GM12878 (cell line): ENCODE data around the gene ZBTB7B. TPM values are rescaled to one million over a fixed set of nuclear protein-coding genes. Genes with fewer than 3 reads are reported as not detected.

Source experiments
- ATAC-seq: fragments of 200-7000 bp; cut with Tn5 transposase; 3 replicates; pipeline ENCODE4 v1.9.1; 2020; ENCODE audit warnings: mild to moderate bottlenecking, moderate library complexity
- BruUV-seq: library from RNA; stranded (reverse); fragments of 400-500 nt; replicated peaks from 2 replicates; lab custom pipeline; 2021; lab: Mats Ljungman, UMichigan
- CTCF ChIA-PET: fragments of 300-600 bp; sonication (Branson Sonifier 250); formaldehyde crosslinking; extraction: SDS; loops from one replicate; lab custom pipeline; 2021; ENCODE audit warnings: inconsistent platforms; lab: Yijun Ruan, JAX
- POLR2A ChIA-PET: fragments of 350-600 bp; formaldehyde crosslinking; extraction: SDS; loops from one replicate; lab custom pipeline; 2021; ENCODE audit warnings: inconsistent platforms; lab: Charles Lee
- RAD21 ChIA-PET: fragments of 300-600 bp; sonication (Branson Sonifier 250); formaldehyde crosslinking; loops from one replicate; lab custom pipeline; 2023; ENCODE audit warnings: antibody characterized with exemption; ENCODE audit not compliant: unreplicated experiment; lab: Charles Lee
- SMC1A ChIA-PET: fragments of 300-600 bp; sonication (Branson Sonifier 250); formaldehyde crosslinking; loops from one replicate; lab custom pipeline; 2023; ENCODE audit not compliant: unreplicated experiment, uncharacterized antibody; lab: Charles Lee
- DNase-seq: peaks from one replicate; pipeline ENCODE4 v3.0.0-alpha.2; 2011; ENCODE audit warnings: low read depth, low spot score
- FAIRE-seq: peaks from 3 replicates; lab custom pipeline; 2011; peaks lifted over from hg19 to GRCh38; lab: Jason Lieb, UNC
- H2AFZ ChIP-seq: 2 replicates; pipeline ENCODE4 v1.6.0; 2011; ENCODE audit warnings: low read depth, low read length, control low read depth; ENCODE audit not compliant: control insufficient read depth
- H3K27ac ChIP-seq: 2 replicates; pipeline ENCODE4 v1.5.1; 2011; ENCODE audit warnings: control low read depth; ENCODE audit not compliant: control insufficient read depth, insufficient read depth
- H3K27me3 ChIP-seq, 2 experiments: replicated peaks in 1 of 2; 2 replicates each; pipeline versions ENCODE4 v1.6.0 to v1.6.1; 2011; ENCODE audit warnings: low read length in 1 of 2; ENCODE audit not compliant: control insufficient read depth in 2 of 2, insufficient read depth in 2 of 2
- H3K36me3 ChIP-seq, 2 experiments: 2 replicates each; pipeline ENCODE4 v1.5.1; 2011; ENCODE audit warnings: low read length in 1 of 2; ENCODE audit not compliant: control insufficient read depth in 2 of 2, insufficient read depth in 2 of 2
- H3K4me1 ChIP-seq: 2 replicates; pipeline ENCODE4 v1.6.1; 2011; ENCODE audit warnings: mild to moderate bottlenecking, low read length, moderate library complexity, mixed read lengths; ENCODE audit not compliant: control insufficient read depth, insufficient read depth
- H3K4me2 ChIP-seq: 2 replicates; pipeline ENCODE4 v1.6.0; 2011; ENCODE audit warnings: control low read depth; ENCODE audit not compliant: control insufficient read depth, insufficient read depth
- H3K4me3 ChIP-seq: fragments of 200-600 bp; sonication (generic); 2 replicates; pipeline ENCODE4 v1.5.1; 2016
- H3K79me2 ChIP-seq: 2 replicates; pipeline ENCODE4 v1.6.0; 2011; ENCODE audit warnings: low read length; ENCODE audit not compliant: control insufficient read depth, insufficient read depth
- H3K9ac ChIP-seq: 2 replicates; pipeline ENCODE4 v1.8.0; 2011; ENCODE audit warnings: low read length, control low read depth, mixed read lengths; ENCODE audit not compliant: control insufficient read depth, insufficient read depth
- H3K9me3 ChIP-seq: replicated peaks from 3 replicates; pipeline ENCODE4 v1.5.1; 2011; ENCODE audit warnings: mild to moderate bottlenecking, low read length; ENCODE audit not compliant: control insufficient read depth, insufficient read depth
- H4K20me1 ChIP-seq: 2 replicates; pipeline ENCODE4 v1.6.0; 2011; ENCODE audit not compliant: control insufficient read depth, insufficient read depth
- BMI1 ChIP-seq: fragments of 450-650 bp; IDR thresholded peaks from 2 replicates; pipeline ENCODE4 v1.6.1; 2016; ENCODE audit warnings: mild to moderate bottlenecking, moderate library complexity, borderline replicate concordance
- ESRRA ChIP-seq: IDR thresholded peaks from 2 replicates; pipeline ENCODE4 v1.6.1; 2012; ENCODE audit warnings: mild to moderate bottlenecking, low read length, improper control_type of control experiment
- HCFC1 ChIP-seq: fragments of 150-350 bp; IDR thresholded peaks from 2 replicates; pipeline ENCODE4 v1.6.1; 2014; ENCODE audit warnings: low read length
- NR2C2 ChIP-seq: IDR thresholded peaks from 2 replicates; pipeline ENCODE4 v1.6.1; 2011; ENCODE audit warnings: borderline replicate concordance, low read depth; ENCODE audit not compliant: control insufficient read depth, insufficient read length
- RAD51 ChIP-seq: fragments of 450-650 bp; IDR thresholded peaks from 2 replicates; pipeline ENCODE4 v1.6.1; 2016; ENCODE audit warnings: moderate library complexity, mild to moderate bottlenecking, inconsistent platforms
- ZZZ3 ChIP-seq: IDR thresholded peaks from 2 replicates; pipeline ENCODE4 v1.6.1; 2011; ENCODE audit warnings: low read depth; ENCODE audit not compliant: control insufficient read depth, insufficient read length
- WGBS: methylation state at CpG from one replicate; pipeline ENCODE4 v1.1.6; 2016; ENCODE audit warnings: low lambda C conversion rate; ENCODE audit not compliant: insufficient replicate concordance, insufficient coverage; ENCODE audit errors: missing lambda C conversion rate; 5-methylcytosine and 5-hydroxymethylcytosine counted together
- in situ Hi-C: fragments of 300-500 bp; cut with MboI; formaldehyde crosslinking; loops from 9 replicates; pipeline ENCODE4 v1.14.3; 2018; ENCODE audit warnings: mixed read lengths
- intact Hi-C: fragments of 100-400 bp; cut with micrococcal nuclease; formaldehyde crosslinking; loops from one replicate; pipeline ENCODE4 v1.14.2; 2022; ENCODE audit not compliant: unreplicated experiment
- polyA plus RNA-seq, 11 experiments: library from polyadenylated mRNA; depleted of rRNA in 4 of 11; unstranded in 6 of 11; stranded (reverse) in 5 of 11; fragments of >200 nt; fragmentation: Nextera tagmentation in 4 of 11; fragmentation: Illumina TruSeq in 1 of 11; extraction: Ambion mirVana in 4 of 11; extraction: Trizol in 1 of 11; gene quantifications; 1 replicate in 1 of 11; 2 replicates in 10 of 11; pipeline versions ENCODE4 v1.2.1 to v1.2.3, GENCODE V29; 2011 to 2016; ENCODE audit warnings: inconsistent platforms in 2 of 11, missing spikeins in 2 of 11, low read depth in 1 of 11
- total RNA-seq, 4 experiments: library from RNA; depleted of rRNA in 3 of 4; stranded (reverse); fragments of >200 nt in 3 of 4; fragmentation: Illumina TruSeq in 1 of 4; extraction: Trizol in 1 of 4; gene quantifications; 2 replicates each; pipeline versions ENCODE4 v1.2.1 to v1.2.3, GENCODE V29; 2013 to 2021
- TF ChIP-seq, protein P1 (sequence below): fragments of 450-650 bp; IDR thresholded peaks from 2 replicates; pipeline ENCODE4 v1.6.1; 2017; ENCODE audit warnings: mild to moderate bottlenecking
- TF ChIP-seq, protein P2 (sequence below): fragments of 450-650 bp; IDR thresholded peaks from 2 replicates; pipeline ENCODE4 v1.6.1; 2017; ENCODE audit warnings: mild to moderate bottlenecking, low read depth, inconsistent platforms; ENCODE audit not compliant: poor library complexity, severe bottlenecking

The ZBTB7B gene
- total and polyA plus RNA-seq, 10 of the 15 experiments (the other 5 are each of a cell fraction or from before 2014, with no cell fraction given) = 0.11 to 44.9 (median 11.3) TPM

DNA sequence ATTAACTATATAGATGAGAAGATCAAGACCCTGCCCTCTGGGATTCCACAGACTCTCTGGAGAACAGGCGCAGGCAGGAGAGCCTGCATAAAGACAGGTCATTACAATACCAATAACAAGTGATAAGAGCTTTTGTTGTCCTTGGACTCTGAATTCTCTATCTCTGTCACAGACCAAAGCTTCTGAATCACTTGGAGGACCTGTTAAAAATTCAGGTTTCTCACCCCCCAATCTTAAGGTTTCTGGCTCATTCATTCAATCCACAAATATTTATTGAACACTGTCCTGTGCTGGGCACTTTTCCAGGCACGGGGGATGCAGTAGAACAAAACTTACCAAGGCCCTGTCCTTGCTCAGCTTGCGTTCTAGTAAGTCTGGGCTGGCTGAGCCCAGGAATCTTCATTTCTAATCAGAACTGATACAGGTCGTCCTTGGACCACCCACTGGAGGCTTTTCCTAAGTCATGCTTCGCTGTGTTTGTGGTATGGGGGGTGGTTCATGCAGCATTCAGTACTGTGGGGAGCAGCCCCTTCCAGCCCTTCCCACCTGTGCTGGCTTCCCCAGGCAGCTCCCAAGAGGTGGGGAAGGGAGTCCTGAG is 62.3 kb downstream of the ZBTB7B start:
- H3K4me3 ChIP-seq = peak overlapping the region; percentile 95; the same call in 1 of the 2 replicates
- SMC1A ChIA-PET = interaction anchor here (1.1 to 1.8 kb wide), 6 partner anchors 8 to 91 kb away, joined by 3 to 14 read pairs (median 4); partner anchors contain the start of gene EFNA3
- CTCF ChIA-PET = interaction anchor here (0.6 to 15.5 kb wide), 8 partner anchors 14 to 395 kb away, joined by 3 to 195 read pairs (median 6); partner anchors contain the start of genes ADAM15 and KRTCAP2

More for the DNA sequence above, 62.3 kb downstream of the ZBTB7B start:
- Histone ChIP-seq H3K9me3 (no peaks in the 10 kb centered on the region), H2AFZ (no peak overlapping the region), H3K36me3 (no peaks in the 10 kb centered on the region; a peak in 2 of 4 replicates), H3K79me2 (no peaks in the 10 kb centered on the region), H3K27ac (no peak overlapping the region), H3K9ac (0 out of 2 replicates have a peak overlapping the region, but pooled peaks have one; percentile 84), H4K20me1 (no peaks in the 10 kb centered on the region), H3K4me1 (peaks cover 16% of the 10 kb centered on the region), H3K4me2 (peak overlapping the region; percentile 96), H3K27me3 (no peaks in the 10 kb centered on the region)
- ChIA-PET POLR2A (interaction anchor here (1.0 to 1.5 kb wide), 6 partner anchors 10 to 126 kb away, joined by 3 to 12 read pairs (median 4); no protein-coding TSS in a partner anchor), RAD21 (interaction anchor here (0.6 to 4.7 kb wide), 5 partner anchors 11 to 505 kb away, joined by 3 to 63 read pairs (median 6); no protein-coding TSS in a partner anchor)
- in situ Hi-C loops = loop anchor here (5.0 kb wide), 1 partner anchor 503 kb away; no protein-coding TSS in a partner anchor
- intact Hi-C loops = loop anchor here (5.0 kb wide), 3 partner anchors 93 to 398 kb away; partner anchors contain the start of genes CKS1B and SHC1
- FAIRE-seq (no peak), ATAC-seq (no peak), DNase-seq (no peak)
- WGBS = 57% methylated on average over 5 of the region's 5 CpGs
- TF ChIP-seq RAD51 (no peak), NR2C2 (no peak), ZZZ3 (no peak), HCFC1 (no peak), ESRRA (no peak), BMI1 (no peak)
- TF ChIP-seq, protein P1, sequence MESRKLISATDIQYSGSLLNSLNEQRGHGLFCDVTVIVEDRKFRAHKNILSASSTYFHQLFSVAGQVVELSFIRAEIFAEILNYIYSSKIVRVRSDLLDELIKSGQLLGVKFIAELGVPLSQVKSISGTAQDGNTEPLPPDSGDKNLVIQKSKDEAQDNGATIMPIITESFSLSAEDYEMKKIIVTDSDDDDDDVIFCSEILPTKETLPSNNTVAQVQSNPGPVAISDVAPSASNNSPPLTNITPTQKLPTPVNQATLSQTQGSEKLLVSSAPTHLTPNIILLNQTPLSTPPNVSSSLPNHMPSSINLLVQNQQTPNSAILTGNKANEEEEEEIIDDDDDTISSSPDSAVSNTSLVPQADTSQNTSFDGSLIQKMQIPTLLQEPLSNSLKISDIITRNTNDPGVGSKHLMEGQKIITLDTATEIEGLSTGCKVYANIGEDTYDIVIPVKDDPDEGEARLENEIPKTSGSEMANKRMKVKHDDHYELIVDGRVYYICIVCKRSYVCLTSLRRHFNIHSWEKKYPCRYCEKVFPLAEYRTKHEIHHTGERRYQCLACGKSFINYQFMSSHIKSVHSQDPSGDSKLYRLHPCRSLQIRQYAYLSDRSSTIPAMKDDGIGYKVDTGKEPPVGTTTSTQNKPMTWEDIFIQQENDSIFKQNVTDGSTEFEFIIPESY = no peak
- TF ChIP-seq, protein P2, sequence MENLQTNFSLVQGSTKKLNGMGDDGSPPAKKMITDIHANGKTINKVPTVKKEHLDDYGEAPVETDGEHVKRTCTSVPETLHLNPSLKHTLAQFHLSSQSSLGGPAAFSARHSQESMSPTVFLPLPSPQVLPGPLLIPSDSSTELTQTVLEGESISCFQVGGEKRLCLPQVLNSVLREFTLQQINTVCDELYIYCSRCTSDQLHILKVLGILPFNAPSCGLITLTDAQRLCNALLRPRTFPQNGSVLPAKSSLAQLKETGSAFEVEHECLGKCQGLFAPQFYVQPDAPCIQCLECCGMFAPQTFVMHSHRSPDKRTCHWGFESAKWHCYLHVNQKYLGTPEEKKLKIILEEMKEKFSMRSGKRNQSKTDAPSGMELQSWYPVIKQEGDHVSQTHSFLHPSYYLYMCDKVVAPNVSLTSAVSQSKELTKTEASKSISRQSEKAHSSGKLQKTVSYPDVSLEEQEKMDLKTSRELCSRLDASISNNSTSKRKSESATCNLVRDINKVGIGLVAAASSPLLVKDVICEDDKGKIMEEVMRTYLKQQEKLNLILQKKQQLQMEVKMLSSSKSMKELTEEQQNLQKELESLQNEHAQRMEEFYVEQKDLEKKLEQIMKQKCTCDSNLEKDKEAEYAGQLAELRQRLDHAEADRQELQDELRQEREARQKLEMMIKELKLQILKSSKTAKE = no peak
- TSS peak; percentile 81 for BruUV-seq
